Astrocyte (in vitro differentiated cells and primary cell): Measurements from ENCODE around the gene ULBP1. TPM values are rescaled to one million over a fixed set of nuclear protein-coding genes. Genes with fewer than 3 reads are reported as not detected.
"Not testable (repeated sequence)": the region's sequence is repeated elsewhere in the genome, so short reads cannot be mapped to it uniquely, and the experiment has no call there.

Experiments
- DNase-seq: peaks from one replicate; pipeline ENCODE4 v3.0.0-alpha.2; 2010; ENCODE audit warnings: low read depth
- FAIRE-seq: peaks from 2 replicates; lab custom pipeline; 2011; peaks lifted over from hg19 to GRCh38; lab: Jason Lieb, UNC
- H2AFZ ChIP-seq: 2 replicates; pipeline ENCODE4 v1.6.0; 2012; ENCODE audit warnings: low read depth, low read length, inconsistent platforms
- H3K27ac ChIP-seq: 2 replicates; pipeline ENCODE4 v1.5.1; 2011; ENCODE audit warnings: low read depth, low read length, inconsistent platforms
- H3K27me3 ChIP-seq: 2 replicates; pipeline ENCODE4 v1.6.0; 2011; ENCODE audit warnings: low read length, inconsistent platforms; ENCODE audit not compliant: insufficient read depth
- H3K36me3 ChIP-seq: 2 replicates; pipeline ENCODE4 v1.5.1; 2011; ENCODE audit warnings: low read length, inconsistent platforms; ENCODE audit not compliant: insufficient read depth
- H3K4me1 ChIP-seq: 2 replicates; pipeline ENCODE4 v1.5.1; 2011; ENCODE audit warnings: low read length, inconsistent platforms; ENCODE audit not compliant: insufficient read depth
- H3K4me2 ChIP-seq: 2 replicates; pipeline ENCODE4 v1.6.0; 2012; ENCODE audit warnings: low read length, inconsistent platforms
- H3K4me3 ChIP-seq: 2 replicates; pipeline ENCODE4 v1.5.1; 2011; ENCODE audit warnings: low read depth, mild to moderate bottlenecking, low read length, inconsistent platforms; ENCODE audit not compliant: insufficient read depth
- H3K79me2 ChIP-seq: 2 replicates; pipeline ENCODE4 v1.6.0; 2012; ENCODE audit warnings: mild to moderate bottlenecking, low read length, inconsistent platforms; ENCODE audit not compliant: insufficient read depth
- H3K9ac ChIP-seq: 2 replicates; pipeline ENCODE4 v1.6.0; 2012; ENCODE audit warnings: mild to moderate bottlenecking, low read length, inconsistent platforms
- H3K9me3 ChIP-seq: 2 replicates; pipeline ENCODE4 v1.5.1; 2012; ENCODE audit warnings: low read depth, mild to moderate bottlenecking, low read length, inconsistent platforms; ENCODE audit not compliant: insufficient read depth
- H4K20me1 ChIP-seq: 2 replicates; pipeline ENCODE4 v1.6.0; 2012; ENCODE audit warnings: low read length, inconsistent platforms; ENCODE audit not compliant: insufficient read depth
- H3K27ac Mint-ChIP-seq: one replicate; pipeline ENCODE4 v1.8.0; 2021; ENCODE audit warnings: mild to moderate bottlenecking, mixed read lengths; ENCODE audit not compliant: unreplicated experiment
- H3K27me3 Mint-ChIP-seq: one replicate; pipeline ENCODE4 v1.8.0; 2021; ENCODE audit warnings: low read depth, mixed read lengths; ENCODE audit not compliant: unreplicated experiment
- H3K36me3 Mint-ChIP-seq: one replicate; pipeline ENCODE4 v1.8.0; 2021; ENCODE audit warnings: low read depth, mixed read lengths; ENCODE audit not compliant: unreplicated experiment
- H3K4me1 Mint-ChIP-seq: one replicate; pipeline ENCODE4 v1.8.0; 2021; ENCODE audit warnings: low read depth, mixed read lengths; ENCODE audit not compliant: unreplicated experiment
- H3K4me3 Mint-ChIP-seq: one replicate; pipeline ENCODE4 v1.8.0; 2021; ENCODE audit warnings: mild to moderate bottlenecking, moderate library complexity, mixed read lengths; ENCODE audit not compliant: unreplicated experiment
- H3K9me3 Mint-ChIP-seq: one replicate; pipeline ENCODE4 v1.8.0; 2021; ENCODE audit warnings: mild to moderate bottlenecking, mixed read lengths; ENCODE audit not compliant: unreplicated experiment
- EZH2 ChIP-seq: IDR thresholded peaks from 2 replicates; pipeline ENCODE4 v1.6.1; 2012; ENCODE audit warnings: mild to moderate bottlenecking, low read length, inconsistent platforms; ENCODE audit not compliant: insufficient read depth
- total RNA-seq: library from RNA; stranded (reverse); gene quantifications from 2 replicates; pipeline ENCODE4 v1.2.1, GENCODE V29; 2021
- TF ChIP-seq, protein P1 (sequence below): IDR thresholded peaks from 2 replicates; pipeline ENCODE4 v1.5.1; 2011; ENCODE audit warnings: low read depth, mild to moderate bottlenecking, inconsistent platforms, low read length, moderate library complexity; ENCODE audit not compliant: insufficient read depth

The ULBP1 gene
- total RNA-seq, 1 donor from 2014 or later: 7.4 TPM

DNA sequence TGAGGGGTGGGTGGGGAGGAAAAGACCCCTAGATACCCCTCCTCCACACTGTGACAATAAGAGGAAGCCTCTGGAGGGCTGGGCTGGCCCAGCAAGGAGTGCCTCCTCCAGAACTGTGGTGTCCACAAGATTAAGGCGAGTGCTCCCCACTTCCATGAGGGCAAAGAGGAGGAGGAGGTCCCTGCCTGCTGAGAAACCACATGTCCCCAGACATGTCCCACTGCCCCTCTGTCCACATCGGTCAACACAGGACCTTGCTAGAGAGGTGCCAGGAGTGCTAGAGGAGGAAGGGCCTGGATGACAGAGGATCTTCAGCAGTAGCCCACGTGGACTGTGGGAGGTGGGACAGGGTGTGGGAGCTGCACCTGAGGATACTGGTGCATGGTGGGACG lies 43.9 kb upstream of the ULBP1 start:
- no peaks in the 10 kb centered on the region for H4K20me1 ChIP-seq
- Mint-ChIP-seq H3K27ac (no peak overlapping the region), H3K36me3 (peaks cover 2% of the 10 kb centered on the region), H3K4me3 (no peak overlapping the region), H3K4me1 (peaks cover 2% of the 10 kb centered on the region), H3K9me3 (peaks cover 20% of the 10 kb centered on the region), H3K27me3 (peaks cover 86% of the 10 kb centered on the region)
- peaks cover 5% of the 10 kb centered on the region for H3K4me1 ChIP-seq
- H3K36me3 ChIP-seq: no peaks in the 10 kb centered on the region
- H3K4me2 ChIP-seq: no peak overlapping the region
- no peak for FAIRE-seq
- no peak overlapping the region for H2AFZ ChIP-seq
- no peaks in the 10 kb centered on the region for H3K9me3 ChIP-seq
- H3K9ac ChIP-seq: no peak overlapping the region
- peaks cover 6% of the 10 kb centered on the region for H3K27me3 ChIP-seq
- no peaks in the 10 kb centered on the region for H3K79me2 ChIP-seq
- H3K27ac ChIP-seq: no peak overlapping the region
- H3K4me3 ChIP-seq: no peak overlapping the region
- no peak for DNase-seq
- TF ChIP-seq EZH2: no peak
- TF ChIP-seq, protein P1, sequence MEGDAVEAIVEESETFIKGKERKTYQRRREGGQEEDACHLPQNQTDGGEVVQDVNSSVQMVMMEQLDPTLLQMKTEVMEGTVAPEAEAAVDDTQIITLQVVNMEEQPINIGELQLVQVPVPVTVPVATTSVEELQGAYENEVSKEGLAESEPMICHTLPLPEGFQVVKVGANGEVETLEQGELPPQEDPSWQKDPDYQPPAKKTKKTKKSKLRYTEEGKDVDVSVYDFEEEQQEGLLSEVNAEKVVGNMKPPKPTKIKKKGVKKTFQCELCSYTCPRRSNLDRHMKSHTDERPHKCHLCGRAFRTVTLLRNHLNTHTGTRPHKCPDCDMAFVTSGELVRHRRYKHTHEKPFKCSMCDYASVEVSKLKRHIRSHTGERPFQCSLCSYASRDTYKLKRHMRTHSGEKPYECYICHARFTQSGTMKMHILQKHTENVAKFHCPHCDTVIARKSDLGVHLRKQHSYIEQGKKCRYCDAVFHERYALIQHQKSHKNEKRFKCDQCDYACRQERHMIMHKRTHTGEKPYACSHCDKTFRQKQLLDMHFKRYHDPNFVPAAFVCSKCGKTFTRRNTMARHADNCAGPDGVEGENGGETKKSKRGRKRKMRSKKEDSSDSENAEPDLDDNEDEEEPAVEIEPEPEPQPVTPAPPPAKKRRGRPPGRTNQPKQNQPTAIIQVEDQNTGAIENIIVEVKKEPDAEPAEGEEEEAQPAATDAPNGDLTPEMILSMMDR: no peak

DNA sequence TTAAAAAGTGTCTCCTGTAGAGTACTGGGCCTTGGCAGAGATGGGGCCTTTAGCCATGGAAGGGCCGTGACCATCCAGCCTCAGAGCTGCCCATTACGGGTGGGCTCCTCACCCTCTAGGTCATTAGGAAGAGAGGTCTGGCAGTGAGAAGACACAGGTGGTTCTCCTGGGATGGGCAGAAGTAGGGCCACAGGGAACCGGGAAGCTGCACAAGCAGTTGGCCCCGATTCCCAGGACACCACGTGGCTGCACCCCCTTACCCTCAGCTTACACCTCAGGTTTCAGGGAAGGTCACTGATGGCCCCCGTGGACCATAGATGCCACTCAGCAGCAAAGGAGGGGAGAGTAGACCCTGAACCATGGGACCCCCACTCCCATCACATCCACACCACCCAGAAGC lies 42.4 kb upstream of the ULBP1 start:
- H3K27ac Mint-ChIP-seq: no peak overlapping the region
- Histone ChIP-seq H3K4me1 (peaks cover 12% of the 10 kb centered on the region), H3K4me3 (no peak overlapping the region), H3K27ac (no peak overlapping the region), H3K9me3 (no peaks in the 10 kb centered on the region), H3K36me3 (no peaks in the 10 kb centered on the region), H3K9ac (no peak overlapping the region), H4K20me1 (no peaks in the 10 kb centered on the region), H3K79me2 (no peaks in the 10 kb centered on the region), H3K4me2 (no peak overlapping the region), H2AFZ (no peak overlapping the region), H3K27me3 (peaks cover 6% of the 10 kb centered on the region)
- peaks cover 2% of the 10 kb centered on the region for H3K36me3 Mint-ChIP-seq
- H3K27me3 Mint-ChIP-seq: peaks cover 92% of the 10 kb centered on the region
- peaks cover 2% of the 10 kb centered on the region for H3K4me1 Mint-ChIP-seq
- TF ChIP-seq, protein P1: no peak
- no peak for TF ChIP-seq EZH2
- peaks cover 23% of the 10 kb centered on the region for H3K9me3 Mint-ChIP-seq
- DNase-seq: no peak
- FAIRE-seq: no peak
- H3K4me3 Mint-ChIP-seq: no peak overlapping the region

DNA sequence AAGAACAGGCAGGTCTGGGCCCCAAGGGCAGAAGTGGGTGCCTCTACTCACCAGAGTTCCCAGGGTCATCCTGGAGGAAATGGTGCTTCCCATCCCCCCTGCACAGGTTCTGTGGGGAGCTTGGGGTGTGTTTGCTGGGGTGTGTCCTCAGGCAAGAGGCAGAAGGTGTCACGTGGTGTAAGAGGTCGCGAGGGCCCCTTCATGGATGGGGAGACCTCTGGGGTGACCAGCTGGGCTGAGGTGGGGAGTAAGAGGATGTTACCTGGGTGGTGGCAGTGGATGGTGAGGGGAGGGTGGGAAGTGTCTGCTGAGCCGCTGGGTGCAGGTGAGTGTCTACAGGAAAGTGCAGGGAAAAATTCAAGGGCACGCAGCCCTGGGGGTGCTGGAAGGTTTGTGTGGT lies 41.7 kb upstream of the ULBP1 start:
- not testable (repeated sequence) for H3K9ac ChIP-seq, DNase-seq, H3K4me3 ChIP-seq, H3K27ac ChIP-seq, H3K9me3 ChIP-seq, H3K27ac Mint-ChIP-seq, H3K27me3 ChIP-seq, H3K36me3 Mint-ChIP-seq, H2AFZ ChIP-seq, H4K20me1 ChIP-seq, H3K36me3 ChIP-seq, H3K4me1 Mint-ChIP-seq, H3K4me3 Mint-ChIP-seq, H3K79me2 ChIP-seq, FAIRE-seq
- peaks cover 85% of the 10 kb centered on the region for H3K27me3 Mint-ChIP-seq
- H3K9me3 Mint-ChIP-seq: peaks cover 23% of the 10 kb centered on the region
- Histone ChIP-seq H3K4me2 (peak overlapping the region; percentile 97), H3K4me1 (peaks cover 12% of the 10 kb centered on the region)
